Activated CD8-positive, alpha-beta T cell treated with anti-CD3 and anti-CD28 coated beads for 36 hours (primary cell): ENCODE measurements around the gene TCP11. TPM values are rescaled to one million over a fixed set of nuclear protein-coding genes. Genes with fewer than 3 reads are reported as not detected.
"Not testable (repeated sequence)": the region's sequence is repeated elsewhere in the genome, so short reads cannot be mapped to it uniquely, and the experiment has no call there.

Experiments
- ATAC-seq: fragments of 200-7000 bp; cut with Tn5 transposase; one replicate; pipeline ENCODE4 v1.10.0; 2021; ENCODE audit warnings: mild to moderate bottlenecking, moderate library complexity
- CTCF ChIA-PET: fragments of 350-600 bp; sonication (Branson Sonifier 250); formaldehyde crosslinking; loops from one replicate; lab custom pipeline; 2021; ENCODE audit warnings: antibody characterized with exemption; lab: Charles Lee
- POLR2A ChIA-PET: fragments of 350-600 bp; sonication (Branson Sonifier 250); formaldehyde crosslinking; loops from one replicate; lab custom pipeline; 2021; ENCODE audit warnings: antibody characterized with exemption; lab: Charles Lee
- DNase-seq: peaks from one replicate; pipeline ENCODE4 v3.0.0-alpha.2; 2020
- H3K27ac Mint-ChIP-seq: one replicate; pipeline ENCODE4 v1.8.0; 2021; ENCODE audit warnings: mild to moderate bottlenecking, mixed read lengths
- H3K27me3 Mint-ChIP-seq: one replicate; pipeline ENCODE4 v1.8.0; 2021; ENCODE audit warnings: mixed read lengths
- H3K36me3 Mint-ChIP-seq: one replicate; pipeline ENCODE4 v1.8.0; 2021; ENCODE audit warnings: low read depth, mixed read lengths
- H3K4me1 Mint-ChIP-seq: one replicate; pipeline ENCODE4 v1.8.0; 2021; ENCODE audit warnings: low read depth, mixed read lengths
- H3K4me3 Mint-ChIP-seq: one replicate; pipeline ENCODE4 v1.8.0; 2021; ENCODE audit warnings: mild to moderate bottlenecking, moderate library complexity, mixed read lengths
- H3K9me3 Mint-ChIP-seq: one replicate; pipeline ENCODE4 v1.8.0; 2021; ENCODE audit warnings: mixed read lengths
- intact Hi-C: fragments of 100-400 bp; cut with micrococcal nuclease; formaldehyde crosslinking; loops from one replicate; pipeline ENCODE4 v1.10.0; 2022
- total RNA-seq, 2 experiments: library from RNA; stranded (reverse); gene quantifications; one replicate each; pipeline ENCODE4 v1.2.3, GENCODE V29; 2021
- TF ChIP-seq, protein P1 (sequence below): fragments of 200-600 bp; IDR thresholded peaks from one replicate; pipeline ENCODE4 v1.8.0; 2022; ENCODE audit warnings: antibody characterized with exemption, mild to moderate bottlenecking

Gene TCP11
- total RNA-seq, 2 experiments from 2014 or later, result not detected

DNA sequence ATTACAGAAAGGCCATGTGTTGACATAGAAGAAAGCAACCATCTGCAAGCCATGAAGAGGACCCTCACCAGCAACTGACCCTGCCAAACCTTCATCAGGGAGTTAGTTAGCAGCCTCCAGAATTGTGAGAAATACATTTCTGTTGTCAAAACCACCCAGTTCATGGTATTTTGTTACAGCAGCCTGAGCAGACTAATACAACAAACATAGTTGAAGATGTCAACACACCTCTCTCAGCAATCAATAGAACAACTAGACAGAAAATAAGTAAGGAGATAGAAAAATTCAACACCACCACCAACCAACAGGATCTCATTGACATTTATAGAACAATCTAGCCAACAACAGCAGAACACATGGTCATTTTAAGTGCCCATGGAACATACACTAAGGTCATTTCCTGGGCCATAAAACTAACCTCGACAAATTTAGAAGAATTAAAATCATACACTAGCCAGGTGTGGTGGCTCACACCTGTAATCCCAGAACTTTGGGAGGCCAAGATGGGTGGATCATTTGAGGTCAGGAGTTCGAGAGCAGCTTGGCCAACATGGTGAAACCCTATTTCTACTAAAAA, 32.7 kb downstream of the TCP11 start:
- ChIA-PET POLR2A (interaction anchor here (0.7 kb wide), 1 partner anchor 11 kb away, joined by 3 read pairs; no protein-coding TSS in a partner anchor), CTCF (no interaction called here)
- Mint-ChIP-seq H3K9me3 (peaks cover 3% of the 10 kb centered on the region), H3K36me3 (no peaks in the 10 kb centered on the region), H3K4me1 (no peaks in the 10 kb centered on the region), H3K27ac (no peak overlapping the region), H3K4me3 (no peak overlapping the region), H3K27me3 (no peaks in the 10 kb centered on the region)
- TF ChIP-seq, protein P1, sequence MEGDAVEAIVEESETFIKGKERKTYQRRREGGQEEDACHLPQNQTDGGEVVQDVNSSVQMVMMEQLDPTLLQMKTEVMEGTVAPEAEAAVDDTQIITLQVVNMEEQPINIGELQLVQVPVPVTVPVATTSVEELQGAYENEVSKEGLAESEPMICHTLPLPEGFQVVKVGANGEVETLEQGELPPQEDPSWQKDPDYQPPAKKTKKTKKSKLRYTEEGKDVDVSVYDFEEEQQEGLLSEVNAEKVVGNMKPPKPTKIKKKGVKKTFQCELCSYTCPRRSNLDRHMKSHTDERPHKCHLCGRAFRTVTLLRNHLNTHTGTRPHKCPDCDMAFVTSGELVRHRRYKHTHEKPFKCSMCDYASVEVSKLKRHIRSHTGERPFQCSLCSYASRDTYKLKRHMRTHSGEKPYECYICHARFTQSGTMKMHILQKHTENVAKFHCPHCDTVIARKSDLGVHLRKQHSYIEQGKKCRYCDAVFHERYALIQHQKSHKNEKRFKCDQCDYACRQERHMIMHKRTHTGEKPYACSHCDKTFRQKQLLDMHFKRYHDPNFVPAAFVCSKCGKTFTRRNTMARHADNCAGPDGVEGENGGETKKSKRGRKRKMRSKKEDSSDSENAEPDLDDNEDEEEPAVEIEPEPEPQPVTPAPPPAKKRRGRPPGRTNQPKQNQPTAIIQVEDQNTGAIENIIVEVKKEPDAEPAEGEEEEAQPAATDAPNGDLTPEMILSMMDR, result no peak
- intact Hi-C loops, result no loop called here
- ATAC-seq, result no peak
- no peak for DNase-seq

DNA sequence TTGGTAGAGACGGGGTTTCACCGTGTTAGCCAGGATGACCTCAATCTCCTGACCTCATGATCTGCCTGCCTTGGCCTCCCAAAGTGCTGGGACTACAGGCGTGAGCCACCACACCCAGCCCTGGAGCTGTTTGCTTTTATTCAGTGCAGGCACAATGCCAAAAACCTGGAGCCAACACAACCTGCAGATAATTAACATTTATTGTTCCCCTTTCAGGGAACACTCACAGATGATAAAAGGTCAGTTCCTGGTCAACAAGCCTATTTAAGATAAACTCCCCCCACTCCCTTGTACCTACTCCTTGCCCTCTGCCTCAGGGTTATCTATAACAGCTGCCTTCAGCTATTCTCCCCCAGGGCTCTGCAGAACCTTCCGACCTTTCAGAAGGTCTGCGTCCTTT, 33.4 kb downstream of the TCP11 start:
- intact Hi-C loops, DNase-seq, H3K4me1 Mint-ChIP-seq, H3K27ac Mint-ChIP-seq, POLR2A ChIA-PET, H3K9me3 Mint-ChIP-seq, H3K36me3 Mint-ChIP-seq, H3K27me3 Mint-ChIP-seq, H3K4me3 Mint-ChIP-seq, ATAC-seq: not testable (repeated sequence)
- CTCF ChIA-PET, result interaction anchor here (1.9 kb wide), 1 partner anchor 10 kb away, joined by 5 read pairs; no protein-coding TSS in a partner anchor

DNA sequence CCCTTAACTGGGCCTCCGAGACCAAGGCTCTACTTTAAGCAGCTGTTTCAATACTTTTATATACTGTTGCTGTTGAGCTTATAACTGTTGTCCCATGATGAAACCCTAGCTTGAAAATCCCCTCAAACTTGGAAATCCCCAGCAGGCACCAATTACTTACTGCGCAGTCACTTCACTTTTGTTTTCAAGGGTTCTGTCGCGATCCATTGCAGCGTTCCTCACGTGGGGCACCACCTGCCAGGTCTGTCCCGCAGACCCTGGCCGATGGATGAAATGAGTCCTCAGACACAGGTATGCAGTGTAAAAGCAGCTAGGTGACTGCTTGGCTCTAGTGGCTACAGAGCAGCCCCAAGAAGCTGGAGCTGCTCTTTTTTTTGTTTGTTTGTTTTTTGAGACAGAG, 33.9 kb downstream of the TCP11 start:
- H3K27me3 Mint-ChIP-seq, intact Hi-C loops: not testable (repeated sequence)

DNA sequence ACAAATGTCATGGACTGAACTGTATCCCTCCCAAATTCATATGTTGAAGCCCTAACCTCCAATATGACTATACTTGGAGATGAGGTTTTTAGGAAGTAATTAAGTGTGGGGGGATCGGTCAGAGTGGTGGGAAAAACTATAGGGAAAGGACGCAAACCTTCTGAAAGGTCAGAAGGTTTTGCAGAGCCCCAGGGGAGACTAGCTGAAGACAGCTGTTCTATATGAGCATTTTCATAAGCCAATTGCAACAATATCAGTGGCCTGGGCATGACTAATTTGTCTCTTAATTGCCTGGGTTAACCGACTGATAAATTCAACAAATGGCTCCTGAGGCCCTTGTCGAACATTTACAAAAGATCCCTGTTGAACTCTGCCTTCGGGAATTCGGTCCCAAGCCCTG, 35.1 kb downstream of the TCP11 start:
- CTCF ChIA-PET, result interaction anchor here (1.1 to 1.9 kb wide), 4 partner anchors 8 to 135 kb away, joined by 3 to 5 read pairs (median 4); no protein-coding TSS in a partner anchor
- H3K36me3 Mint-ChIP-seq, H3K9me3 Mint-ChIP-seq, H3K27me3 Mint-ChIP-seq, H3K27ac Mint-ChIP-seq, POLR2A ChIA-PET, ATAC-seq, H3K4me1 Mint-ChIP-seq, DNase-seq, H3K4me3 Mint-ChIP-seq, intact Hi-C loops: not testable (repeated sequence)

More for the DNA sequence above, 33.9 kb downstream of the TCP11 start:
- H3K36me3 Mint-ChIP-seq, H3K4me3 Mint-ChIP-seq, POLR2A ChIA-PET, H3K27ac Mint-ChIP-seq, H3K4me1 Mint-ChIP-seq, H3K9me3 Mint-ChIP-seq, ATAC-seq, DNase-seq: not testable (repeated sequence)
- CTCF ChIA-PET, result interaction anchor here (1.7 to 1.9 kb wide), 2 partner anchors 9 to 133 kb away, joined by 3 to 5 read pairs; no protein-coding TSS in a partner anchor

DNA sequence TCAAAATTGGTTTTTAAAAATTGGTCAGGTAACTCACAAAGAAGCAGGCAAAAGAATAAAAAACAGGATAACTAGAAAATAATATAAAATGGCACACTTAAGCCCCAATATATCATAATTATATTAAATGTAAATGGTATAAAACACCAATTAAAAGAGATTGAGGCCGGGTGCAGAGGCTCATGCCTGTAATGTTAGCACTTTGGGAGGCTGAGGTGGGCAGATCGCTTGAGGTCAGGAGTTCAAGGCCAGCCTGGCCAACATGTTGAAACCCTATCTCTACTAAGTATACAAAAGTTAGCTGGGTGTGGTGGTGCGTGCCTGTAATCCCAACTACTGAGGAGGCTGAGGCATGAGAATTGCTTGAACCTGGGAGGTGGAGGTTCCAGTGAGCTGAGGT, 36.1 kb downstream of the TCP11 start:
- Mint-ChIP-seq H3K9me3 (peaks cover 3% of the 10 kb centered on the region), H3K27ac (no peak overlapping the region), H3K4me3 (no peak overlapping the region), H3K4me1 (no peaks in the 10 kb centered on the region), H3K27me3 (no peaks in the 10 kb centered on the region), H3K36me3 (no peaks in the 10 kb centered on the region)
- DNase-seq (no peak), ATAC-seq (no peak)
- TF ChIP-seq, protein P1, result no peak
- POLR2A ChIA-PET, result no interaction called here
- intact Hi-C loops, result no loop called here
- CTCF ChIA-PET, result interaction anchor here (0.7 to 1.5 kb wide), 3 partner anchors 11 to 20 kb away, joined by 3 to 4 read pairs (median 3); no protein-coding TSS in a partner anchor

DNA sequence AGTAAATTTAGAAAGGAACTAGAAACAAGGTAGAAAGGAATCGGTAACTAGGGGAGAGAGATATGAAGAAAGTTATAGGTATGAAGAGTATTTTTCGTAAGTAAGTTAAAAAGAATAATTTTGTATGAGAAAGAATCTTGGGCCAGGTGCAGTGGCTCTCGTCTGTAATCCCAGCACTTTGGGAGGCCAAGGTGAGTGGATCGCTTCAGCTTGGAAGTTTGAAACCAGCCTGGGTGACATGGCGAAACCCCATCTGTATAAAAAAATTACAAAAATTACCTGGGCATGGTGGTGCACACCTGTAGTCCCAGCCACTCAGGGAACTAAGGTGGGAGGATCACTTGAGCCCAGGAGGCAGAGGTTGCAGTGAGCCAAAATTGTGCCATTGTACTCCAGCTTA, 42.0 kb downstream of the TCP11 start:
- ChIA-PET CTCF (interaction anchor here (1.4 to 2.8 kb wide), 2 partner anchors 41 to 143 kb away, joined by 4 to 10 read pairs; no protein-coding TSS in a partner anchor), POLR2A (no interaction called here)
- TF ChIP-seq, protein P1, result no peak
- Mint-ChIP-seq H3K9me3 (no peaks in the 10 kb centered on the region), H3K4me1 (no peaks in the 10 kb centered on the region), H3K27me3 (peaks cover 2% of the 10 kb centered on the region), H3K4me3 (no peak overlapping the region), H3K36me3 (no peaks in the 10 kb centered on the region), H3K27ac (no peak overlapping the region)
- ATAC-seq, result no peak
- no peak for DNase-seq
- intact Hi-C loops, result no loop called here
